SK-N-SH (cell line): ENCODE measurements around the gene ZFAND2A. TPM values are rescaled to one million over a fixed set of nuclear protein-coding genes. Genes with fewer than 3 reads are reported as not detected.
"Not testable (repeated sequence)": the region's sequence is repeated elsewhere in the genome, so short reads cannot be mapped to it uniquely, and the experiment has no call there.

Source experiments
- CTCF ChIA-PET: fragments of 300-600, 350-600 bp; formaldehyde crosslinking; extraction: SDS; loops from one replicate; lab custom pipeline; 2021; lab: Yijun Ruan, JAX
- POLR2A ChIA-PET: fragments of 350-600 bp; sonication (Branson Sonifier 250); formaldehyde crosslinking; extraction: SDS; loops from one replicate; lab custom pipeline; 2020; ENCODE audit warnings: antibody characterized with exemption, inconsistent platforms; lab: Yijun Ruan, JAX
- DNase-seq: peaks from one replicate; pipeline ENCODE4 v3.0.0; 2012
- H2AFZ ChIP-seq: fragments of 200-600 bp; sonication (generic); 2 replicates; pipeline ENCODE4 v1.8.1; 2016; ENCODE audit warnings: antibody characterized with exemption, mild to moderate bottlenecking, low read depth
- H3F3A ChIP-seq: fragments of 200-600 bp; sonication (generic); replicated peaks from 2 replicates; pipeline ENCODE3; 2016; ENCODE audit warnings: antibody characterized with exemption, mild to moderate bottlenecking; ENCODE audit not compliant: insufficient read depth
- H3K27ac ChIP-seq, 2 experiments: fragments of 200-500 bp in 1 of 2; fragments of 200-600 bp in 1 of 2; sonication (Bioruptor generic) in 1 of 2; sonication (generic), shearing (Covaris generic) in 1 of 2; 2 replicates each; pipeline versions ENCODE4 v1.5.1 to v1.6.1; 2014 to 2016; ENCODE audit warnings: low read depth in 2 of 2, inconsistent platforms in 1 of 2, low read length in 1 of 2, mild to moderate bottlenecking in 1 of 2, mixed read lengths in 1 of 2
- H3K27me3 ChIP-seq: fragments of 200-600 bp; sonication (generic), shearing (Covaris generic); 2 replicates; pipeline ENCODE4 v1.6.1; 2016; ENCODE audit warnings: mixed run types; ENCODE audit not compliant: insufficient read depth
- H3K36me3 ChIP-seq, 2 experiments: fragments of 200-500 bp in 1 of 2; fragments of 200-600 bp in 1 of 2; sonication (Bioruptor generic) in 1 of 2; sonication (generic) in 1 of 2; replicated peaks in 1 of 2; 2 replicates each; pipeline versions ENCODE3 to v1.5.1; 2014 to 2016; ENCODE audit warnings: low read length in 1 of 2, mild to moderate bottlenecking in 1 of 2; ENCODE audit not compliant: insufficient read depth in 2 of 2, control insufficient read depth in 1 of 2
- H3K4me1 ChIP-seq, 2 experiments: fragments of 200-500 bp in 1 of 2; fragments of 200-600 bp in 1 of 2; sonication (Bioruptor generic) in 1 of 2; sonication (generic), shearing (Covaris generic) in 1 of 2; 2 replicates each; pipeline versions ENCODE4 v1.5.1 to v1.6.1; 2014 to 2016; ENCODE audit warnings: low read depth in 1 of 2, low read length in 1 of 2, mixed run types in 1 of 2; ENCODE audit not compliant: insufficient read depth in 2 of 2, control insufficient read depth in 1 of 2
- H3K4me2 ChIP-seq: fragments of 200-600 bp; sonication (generic), shearing (Covaris generic); 2 replicates; pipeline ENCODE4 v1.6.1; 2017; ENCODE audit warnings: mixed run types
- H3K4me3 ChIP-seq, 2 experiments: fragments of 200-500 bp in 1 of 2; fragments of 200-600 bp in 1 of 2; sonication (Bioruptor generic) in 1 of 2; sonication (generic), shearing (Covaris generic) in 1 of 2; 2 replicates each; pipeline versions ENCODE4 v1.5.1 to v1.8.1; 2014 to 2016; ENCODE audit warnings: low read depth in 2 of 2, inconsistent platforms in 1 of 2, low read length in 1 of 2, mild to moderate bottlenecking in 1 of 2, mixed read lengths in 1 of 2, moderate library complexity in 1 of 2
- H3K79me2 ChIP-seq: fragments of 200-600 bp; sonication (generic); 2 replicates; pipeline ENCODE4 v1.8.1; 2017; ENCODE audit warnings: mild to moderate bottlenecking; ENCODE audit not compliant: insufficient read depth
- H3K9ac ChIP-seq: fragments of 200-600 bp; sonication (generic); 2 replicates; pipeline ENCODE4 v1.6.1; 2017; ENCODE audit warnings: mixed run types
- H3K9me2 ChIP-seq: fragments of 200-600 bp; sonication (generic); 2 replicates; pipeline ENCODE4 v1.6.1; 2017; ENCODE audit warnings: mixed run types
- H3K9me3 ChIP-seq: fragments of 200-600 bp; sonication (generic); 2 replicates; pipeline ENCODE4 v1.6.1; 2017; ENCODE audit warnings: mixed run types, mild to moderate bottlenecking, moderate library complexity
- H4K20me1 ChIP-seq: fragments of 200-600 bp; sonication (generic); 2 replicates; pipeline ENCODE4 v1.6.1; 2017; ENCODE audit warnings: mild to moderate bottlenecking, mixed run types; ENCODE audit not compliant: insufficient read depth
- CHD2 ChIP-seq: fragments of 150-350 bp; IDR thresholded peaks from 2 replicates; pipeline ENCODE4 v1.6.1; 2018; ENCODE audit warnings: low read length; ENCODE audit not compliant: partially characterized antibody
- ELF1 ChIP-seq: IDR thresholded peaks from 2 replicates; pipeline ENCODE4 v1.4.0; 2012
- EZH2phosphoT487 ChIP-seq: fragments of 200-600 bp; sonication (generic); IDR thresholded peaks from 2 replicates; pipeline ENCODE4 v1.6.1; 2017; ENCODE audit warnings: low read depth, mixed run types, mild to moderate bottlenecking, antibody characterized with exemption, moderate library complexity, borderline replicate concordance
- FOSL2 ChIP-seq: IDR thresholded peaks from 2 replicates; pipeline ENCODE4 v1.4.0; 2012; ENCODE audit warnings: low read depth, mild to moderate bottlenecking, moderate library complexity, borderline replicate concordance
- FOXJ3 ChIP-seq: sonication (generic); formaldehyde crosslinking; IDR thresholded peaks from 2 replicates; pipeline ENCODE4 v1.5.1; 2020; ENCODE audit warnings: mild to moderate bottlenecking, missing genetic modification reagents
- GATA2 ChIP-seq: sonication (generic); formaldehyde crosslinking; IDR thresholded peaks from 2 replicates; pipeline ENCODE4 v1.5.0; 2020; ENCODE audit warnings: mild to moderate bottlenecking, missing genetic modification reagents
- JUND ChIP-seq: IDR thresholded peaks from 2 replicates; pipeline ENCODE4 v1.4.0; 2012
- MAX ChIP-seq: IDR thresholded peaks from 2 replicates; pipeline ENCODE4 v1.4.0; 2012; ENCODE audit warnings: low read depth
- NRF1 ChIP-seq: IDR thresholded peaks from 2 replicates; pipeline ENCODE4 v1.6.1; 2012; ENCODE audit warnings: low read depth, mild to moderate bottlenecking, low read length
- RCOR1 ChIP-seq: fragments of 150-350 bp; IDR thresholded peaks from 2 replicates; pipeline ENCODE4 v1.6.1; 2017; ENCODE audit warnings: antibody characterized with exemption, low read length
- RXRA ChIP-seq: IDR thresholded peaks from 2 replicates; pipeline ENCODE4 v1.4.0; 2012; ENCODE audit warnings: low read depth, mild to moderate bottlenecking, borderline replicate concordance
- SIN3A ChIP-seq: IDR thresholded peaks from 2 replicates; pipeline ENCODE4 v1.6.1; 2012; ENCODE audit warnings: low read depth, mild to moderate bottlenecking, low read length, moderate library complexity, borderline replicate concordance
- TAF1 ChIP-seq: IDR thresholded peaks from 2 replicates; pipeline ENCODE4 v1.6.1; 2012; ENCODE audit warnings: low read depth, mild to moderate bottlenecking, low read length, moderate library complexity, borderline replicate concordance
- TCF12 ChIP-seq: IDR thresholded peaks from 2 replicates; pipeline ENCODE4 v1.4.0; 2012
- YY1 ChIP-seq: IDR thresholded peaks from 2 replicates; pipeline ENCODE4 v1.4.0; 2012; ENCODE audit warnings: low read depth, mild to moderate bottlenecking
- ZBTB33 ChIP-seq: IDR thresholded peaks from 2 replicates; pipeline ENCODE4 v1.4.0; 2012; ENCODE audit warnings: low read depth, borderline replicate concordance
- WGBS: methylation state at CpG from one replicate; pipeline ENCODE4 v1.1.6; 2017; ENCODE audit warnings: low lambda C conversion rate; 5-methylcytosine and 5-hydroxymethylcytosine counted together
- polyA plus RNA-seq, 3 experiments: library from polyadenylated mRNA; depleted of rRNA; stranded (reverse); fragments of >200 nt; gene quantifications; 2 replicates each; pipeline ENCODE4 v1.2.3, GENCODE V29; 2012
- TF ChIP-seq, protein P1 (sequence below): IDR thresholded peaks from 2 replicates; pipeline ENCODE4 v1.4.0; 2012; ENCODE audit warnings: low read depth, borderline replicate concordance

The ZFAND2A gene
- polyA plus RNA-seq, 1 of the 3 experiments (the other 2 are of a cell fraction), result 38.9 TPM

GRCh38 chr7:1209097-1209496 is 49.1 kb upstream of the ZFAND2A start:
- WGBS, result 37% methylated on average over 14 of the region's 14 CpGs
- TF ChIP-seq GATA2 (CRISPR knock-in tag) (no peak), YY1 (no peak), NRF1 (no peak), TCF12 (no peak), ZBTB33 (no peak), EZH2phosphoT487 (no peak), RCOR1 (no peak), JUND (no peak), TAF1 (no peak), SIN3A (no peak), RXRA (no peak), FOXJ3 (CRISPR knock-in tag) (no peak), ELF1 (no peak), MAX (no peak), FOSL2 (no peak), CHD2 (no peak)
- TF ChIP-seq, protein P1, sequence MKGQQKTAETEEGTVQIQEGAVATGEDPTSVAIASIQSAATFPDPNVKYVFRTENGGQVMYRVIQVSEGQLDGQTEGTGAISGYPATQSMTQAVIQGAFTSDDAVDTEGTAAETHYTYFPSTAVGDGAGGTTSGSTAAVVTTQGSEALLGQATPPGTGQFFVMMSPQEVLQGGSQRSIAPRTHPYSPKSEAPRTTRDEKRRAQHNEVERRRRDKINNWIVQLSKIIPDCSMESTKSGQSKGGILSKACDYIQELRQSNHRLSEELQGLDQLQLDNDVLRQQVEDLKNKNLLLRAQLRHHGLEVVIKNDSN, result no peak
- TF ChIP-seq, all 33 proteins: peak for 0
- H3K9ac ChIP-seq, result no peak overlapping the region
- DNase-seq, result no peak
- H3K79me2 ChIP-seq, result no peaks in the 10 kb centered on the region
- H3K4me3 ChIP-seq, result no peak overlapping the region
- peaks cover 4 to 11% of the 10 kb centered on the region in 2 experiments; a peak in 1 of 4 replicates for H3K4me1 ChIP-seq
- CTCF ChIA-PET, result interaction anchor here (0.6 to 5.3 kb wide), 3 partner anchors 12 to 223 kb away, joined by 3 to 19 read pairs (median 3); no protein-coding TSS in a partner anchor
- no peaks in the 10 kb centered on the region for H3K9me3 ChIP-seq
- no peaks in the 10 kb centered on the region for H3F3A ChIP-seq
- no peaks in the 10 kb centered on the region for H3K36me3 ChIP-seq
- no peak overlapping the region for H3K4me2 ChIP-seq
- no peak overlapping the region for H2AFZ ChIP-seq
- H4K20me1 ChIP-seq, result 0 out of 2 replicates have a peak, but pooled peaks cover 6% of the 10 kb centered on the region
- no peaks in the 10 kb centered on the region for H3K9me2 ChIP-seq
- POLR2A ChIA-PET, result no interaction called here
- H3K27ac ChIP-seq, result no peak overlapping the region
- peaks cover 99% of the 10 kb centered on the region for H3K27me3 ChIP-seq

GRCh38 chr7:1205742-1206141 is 45.7 kb upstream of the ZFAND2A start:
- H3K4me1 ChIP-seq, H3K9me3 ChIP-seq, H3K36me3 ChIP-seq, H4K20me1 ChIP-seq, H3K9me2 ChIP-seq, DNase-seq, H3K9ac ChIP-seq, H2AFZ ChIP-seq, H3K27ac ChIP-seq, H3K4me3 ChIP-seq, H3F3A ChIP-seq, H3K79me2 ChIP-seq, H3K4me2 ChIP-seq: not testable (repeated sequence)
- ChIA-PET POLR2A (interaction anchor here (0.7 kb wide), 1 partner anchor 117 kb away, joined by 3 read pairs; no protein-coding TSS in a partner anchor), CTCF (interaction anchor here (0.7 to 2.8 kb wide), 8 partner anchors 12 to 227 kb away, joined by 3 to 14 read pairs (median 7); no protein-coding TSS in a partner anchor)
- H3K27me3 ChIP-seq, result peaks cover 99% of the 10 kb centered on the region
- WGBS, result 61% methylated on average over 7 of the region's 7 CpGs
